PC-9 (cell line): Measurements from ENCODE around the gene SFSWAP.

ENCODE experiments used
- CTCF ChIP-seq: fragments of 200-600 bp; sonication (generic); conservative IDR thresholded peaks from 2 replicates; pipeline ENCODE4 v1.6.1; 2017; ENCODE audit warnings: mixed run types, antibody characterized with exemption, mild to moderate bottlenecking, moderate library complexity
- EZH2 ChIP-seq: fragments of 200-600 bp; sonication (generic); IDR thresholded peaks from 2 replicates; pipeline ENCODE4 v1.8.0; 2017; ENCODE audit warnings: antibody characterized with exemption, low read depth

GRCh38 chr12:131751335-131751734, 40.4 kb downstream of the SFSWAP start:
- TF ChIP-seq CTCF (no peak), EZH2 (no peak)
